ENCODE data around the gene CBL.
A peak's percentile ranks its signal among the peaks of the same experiment; 100 is the strongest.

CBL gene

DNA sequence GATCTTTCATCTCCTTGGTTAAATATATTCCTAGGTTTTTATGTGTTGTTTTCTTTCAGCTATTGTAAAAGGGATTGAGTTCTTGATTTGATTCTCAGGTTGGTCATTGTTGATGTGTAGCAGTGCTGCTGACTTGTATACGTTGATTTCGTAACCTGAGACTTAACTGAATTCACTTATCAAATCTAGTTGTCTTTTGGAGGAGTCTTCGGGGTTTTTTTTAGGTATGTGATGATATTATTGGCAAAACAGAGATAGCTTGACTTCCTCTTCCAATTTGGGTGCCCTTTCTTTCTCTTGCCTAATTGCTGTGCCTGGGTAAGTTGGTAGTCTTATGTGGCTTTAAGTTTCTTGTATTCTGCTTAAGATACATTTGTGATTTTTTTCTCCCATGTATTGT, 52.8 kb downstream of the CBL start:
- H3K27ac ChIP-seq: no peak overlapping the region
- DNase-seq (ENCODE audit: low read depth, low spot score): no peak

DNA sequence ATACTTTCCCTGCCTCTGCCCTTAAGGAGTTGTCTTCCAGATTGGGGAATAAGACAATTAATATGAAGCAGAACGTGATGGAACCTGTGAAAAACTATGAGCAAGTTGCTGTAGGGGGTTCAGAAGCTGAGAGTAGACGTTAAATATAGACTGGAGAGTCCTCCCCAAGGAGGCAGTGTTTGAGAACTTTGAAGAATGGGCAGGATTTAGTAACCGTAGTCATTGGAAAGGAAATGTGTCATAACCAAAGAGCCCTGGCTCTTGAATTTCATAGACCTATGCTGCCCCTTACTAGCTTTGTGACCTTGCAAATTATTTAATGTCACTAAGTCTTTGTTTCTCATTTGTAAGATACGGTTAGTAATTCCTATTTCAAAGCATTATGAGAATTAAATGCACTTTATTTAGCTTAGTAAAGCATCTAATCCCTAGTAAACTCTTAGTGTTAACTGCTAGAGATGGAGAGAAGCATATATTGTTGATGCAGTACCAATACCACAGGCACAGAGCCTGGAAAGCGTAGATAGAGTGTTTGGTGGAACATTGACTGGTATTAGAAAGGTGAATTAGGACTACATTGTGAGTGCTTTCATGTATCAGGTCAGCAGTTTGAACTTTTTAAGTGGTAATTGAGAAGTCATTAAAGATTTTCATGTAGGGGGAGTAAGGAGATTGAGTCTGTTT, 56.7 kb downstream of the CBL start:
- peak overlapping the region; percentile 7 for H3K27ac ChIP-seq
- DNase-seq (ENCODE audit: low read depth, low spot score): no peak

GRCh38 chr11:119263352-119263940, 57.3 kb downstream of the CBL start:
- H3K27ac ChIP-seq: no peak overlapping the region
- DNase-seq (ENCODE audit: low read depth, low spot score): no peak

GRCh38 chr11:119266063-119266462, 59.9 kb downstream of the CBL start:
- no peak overlapping the region for H3K27ac ChIP-seq
- no peak for DNase-seq (ENCODE audit: low read depth, low spot score)

DNA sequence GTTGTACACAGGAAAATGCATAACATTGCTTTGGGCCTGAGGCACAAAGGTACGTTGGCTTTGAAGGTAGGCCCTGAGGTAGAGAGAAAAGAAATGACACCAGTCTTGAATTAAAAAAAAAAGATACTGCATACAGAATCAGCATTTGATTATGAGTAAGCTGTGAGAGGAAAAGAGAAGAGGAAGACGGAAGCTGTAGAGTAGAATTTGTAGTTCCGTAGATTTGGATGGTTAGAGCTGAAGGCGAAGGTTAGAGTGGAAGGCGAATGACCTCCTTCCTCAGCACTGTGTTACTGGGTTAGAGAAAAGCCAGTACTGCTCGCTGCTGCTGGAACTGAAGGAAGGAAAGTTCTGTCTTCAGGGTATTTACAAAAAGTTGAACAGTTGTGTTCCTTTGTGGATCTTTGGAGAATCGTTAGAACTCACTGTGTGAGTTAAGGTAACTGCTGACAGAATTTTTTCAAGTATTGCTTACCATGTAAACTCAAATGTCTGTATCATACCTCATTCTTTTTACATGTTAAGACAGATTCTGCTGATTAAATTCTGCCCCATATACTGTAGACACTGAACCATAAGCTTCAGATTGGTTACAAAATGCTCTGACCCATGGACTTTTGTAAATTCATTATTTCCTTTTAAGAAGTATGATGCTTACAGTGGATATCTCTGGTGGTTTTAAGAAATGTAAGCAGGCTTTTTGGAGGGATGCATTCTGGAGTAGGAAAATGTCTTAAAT, 60.5 kb downstream of the CBL start:
- no peak overlapping the region for H3K27ac ChIP-seq
- no peak for DNase-seq (ENCODE audit: low read depth, low spot score)

DNA sequence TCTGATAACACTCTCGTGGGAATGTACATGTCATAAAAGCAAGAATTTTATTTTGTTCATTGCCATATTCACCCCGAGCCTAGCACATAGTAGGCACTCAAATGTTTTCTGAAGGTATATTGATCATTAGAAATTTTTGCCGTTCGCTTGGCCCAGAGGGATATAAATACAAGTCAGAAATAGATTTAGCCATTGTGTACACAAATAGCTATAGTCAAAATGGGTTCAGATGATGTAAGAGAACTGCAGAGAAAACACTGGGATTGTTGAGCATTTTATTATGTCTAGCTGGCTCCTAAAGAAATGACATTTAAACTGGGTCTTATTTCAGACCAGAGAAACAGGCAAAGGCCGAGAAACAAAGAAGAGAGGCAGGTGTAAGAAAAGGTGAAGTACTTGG, 61.5 kb downstream of the CBL start:
- DNase-seq (ENCODE audit: low read depth, low spot score): no peak
- H3K27ac ChIP-seq: no peak overlapping the region

DNA sequence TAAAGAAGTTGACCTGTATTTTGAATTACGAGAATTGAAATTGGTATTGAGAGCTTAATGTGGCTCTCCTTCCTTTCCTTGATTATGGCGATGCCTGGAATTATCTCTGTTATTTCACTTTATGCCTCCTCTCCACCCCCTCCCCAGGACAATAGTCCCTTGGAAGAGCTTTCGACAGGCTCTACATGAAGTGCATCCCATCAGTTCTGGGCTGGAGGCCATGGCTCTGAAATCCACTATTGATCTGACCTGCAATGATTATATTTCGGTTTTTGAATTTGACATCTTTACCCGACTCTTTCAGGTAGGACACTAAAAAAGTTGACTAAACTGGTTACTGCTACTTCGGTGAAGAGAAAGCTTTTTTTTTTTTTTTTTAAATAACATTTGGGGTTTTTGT, 67.6 kb downstream of the CBL start:
- H3K27ac ChIP-seq: no peak overlapping the region
- no peak for DNase-seq (ENCODE audit: low read depth, low spot score)

GRCh38 chr11:119277660-119278059, 71.5 kb downstream of the CBL start:
- H3K27ac ChIP-seq: no peak overlapping the region
- no peak for DNase-seq (ENCODE audit: low read depth, low spot score)

- DNase-seq (ENCODE audit: low read depth, low spot score): no peak
- H3K27ac ChIP-seq: no peak overlapping the region
Measured at GRCh38 chr11:119282495-119282894, 76.4 kb downstream of the CBL start.

- no peak overlapping the region for H3K27ac ChIP-seq
- no peak for DNase-seq (ENCODE audit: low read depth, low spot score)
Measured at GRCh38 chr11:119284344-119285157, 78.4 kb downstream of the CBL start.

GRCh38 chr11:119285431-119285830, 79.3 kb downstream of the CBL start:
- DNase-seq (ENCODE audit: low read depth, low spot score): no peak
- H3K27ac ChIP-seq: no peak overlapping the region

GRCh38 chr11:119288219-119288618, 82.1 kb downstream of the CBL start:
- H3K27ac ChIP-seq: no peak overlapping the region
- DNase-seq (ENCODE audit: low read depth, low spot score): no peak

DNA sequence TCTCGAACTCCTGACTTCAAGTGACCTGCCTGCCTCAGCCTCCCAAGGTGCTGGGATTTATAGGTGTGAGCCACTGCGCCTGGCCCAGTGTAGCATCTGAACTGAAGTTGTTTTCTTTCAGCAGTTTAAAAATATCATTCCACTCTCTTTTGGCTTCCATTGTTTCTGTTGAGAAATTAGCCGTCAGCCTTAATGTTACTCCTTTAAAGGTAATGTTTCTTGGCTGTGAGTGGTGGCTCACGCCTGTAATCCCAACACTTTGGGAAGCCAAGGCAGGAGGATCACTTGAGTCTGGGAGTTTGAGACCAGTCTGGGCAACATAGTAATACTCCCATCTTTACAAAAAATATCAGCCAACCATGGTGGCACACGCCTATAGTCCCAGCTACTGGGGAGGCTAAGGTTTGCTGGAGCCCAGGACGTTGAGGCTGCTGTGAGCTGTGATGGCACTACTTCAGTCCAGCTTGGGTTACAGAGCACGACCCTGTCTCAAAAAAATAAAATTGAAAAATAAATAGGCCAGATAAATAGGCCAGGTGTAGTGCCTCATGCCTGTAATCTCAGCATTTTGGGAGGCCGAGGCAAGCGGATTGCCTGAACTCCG, 84.9 kb downstream of the CBL start:
- H3K27ac ChIP-seq: no peak overlapping the region
- DNase-seq (ENCODE audit: low read depth, low spot score): no peak

- no peak overlapping the region for H3K27ac ChIP-seq
- no peak for DNase-seq (ENCODE audit: low read depth, low spot score)
Measured at GRCh38 chr11:119293461-119293860, 87.3 kb downstream of the CBL start.

DNA sequence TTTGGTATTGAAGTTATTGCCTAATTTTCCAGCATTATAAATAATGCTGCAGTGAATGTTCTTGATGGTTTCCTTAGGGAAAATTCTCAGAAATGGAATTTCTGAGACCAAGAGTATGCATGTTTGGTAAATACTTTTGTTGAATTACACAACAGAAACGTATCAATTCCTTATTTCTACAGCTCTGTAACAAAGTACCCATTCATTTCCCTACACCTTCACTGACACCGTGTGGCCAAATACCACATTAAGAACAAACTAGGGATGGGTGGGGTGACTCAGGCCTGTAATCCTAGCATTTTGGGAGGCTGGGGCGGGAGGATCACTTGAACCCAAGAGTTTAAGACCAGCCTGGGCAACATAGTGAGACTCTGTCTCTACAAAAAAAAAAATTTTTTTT, 89.0 kb downstream of the CBL start:
- no peak overlapping the region for H3K27ac ChIP-seq
- DNase-seq (ENCODE audit: low read depth, low spot score): no peak

- H3K27ac ChIP-seq: no peak overlapping the region
- DNase-seq (ENCODE audit: low read depth, low spot score): no peak
Measured at GRCh38 chr11:119297938-119298337, 91.8 kb downstream of the CBL start.

- no peak overlapping the region for H3K27ac ChIP-seq
Measured at GRCh38 chr11:119298726-119299125, 92.6 kb downstream of the CBL start.

GRCh38 chr11:119299416-119299815, 93.3 kb downstream of the CBL start:
- DNase-seq (ENCODE audit: low read depth, low spot score): no peak
- no peak overlapping the region for H3K27ac ChIP-seq

More at GRCh38 chr11:119298726-119299125, 92.6 kb downstream of the CBL start:
- no peak for DNase-seq (ENCODE audit: low read depth, low spot score)

DNA sequence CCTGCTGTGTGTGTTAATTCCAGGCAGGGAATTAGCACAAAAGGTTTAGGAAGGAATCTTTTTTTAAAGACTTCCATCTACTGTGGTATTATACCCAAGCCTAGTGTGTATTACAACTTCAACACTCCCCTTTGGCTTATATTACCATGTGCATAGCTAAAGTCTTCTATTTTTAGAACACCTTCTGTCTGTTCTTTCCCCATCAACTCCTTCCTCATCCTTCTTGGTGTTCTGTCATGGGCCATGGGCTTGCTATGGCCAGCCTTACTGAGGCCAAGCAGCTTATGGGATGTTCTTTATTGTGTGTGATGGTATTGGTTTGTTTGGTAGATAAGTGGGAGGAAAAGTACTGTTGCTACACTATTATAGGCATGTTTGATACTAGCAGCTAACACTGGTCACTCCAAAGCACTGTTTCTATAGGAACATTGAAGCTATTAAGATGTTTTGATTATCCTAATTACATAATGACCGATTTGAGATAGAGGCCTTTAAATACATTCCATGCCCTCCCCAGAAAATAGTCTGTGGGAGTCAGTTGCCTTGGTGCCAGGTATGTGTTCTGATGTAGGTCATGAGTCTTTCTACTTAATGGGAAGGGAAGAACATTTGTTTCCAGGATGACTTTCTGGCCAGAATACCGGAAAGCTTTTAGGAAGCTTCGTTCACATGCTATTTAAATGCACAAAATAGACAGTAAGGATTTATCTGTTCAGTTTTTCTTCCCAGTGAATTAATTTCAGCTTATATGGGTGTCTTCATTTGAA, 94.2 kb downstream of the CBL start:
- no peak for DNase-seq (ENCODE audit: low read depth, low spot score)
- H3K27ac ChIP-seq: no peak overlapping the region
